MV-4-11 (cell line): ENCODE measurements around the gene MYO1E.

Experiments used
- DNase-seq: peaks from one replicate; lab custom pipeline; 2025; lab: John Stamatoyannopoulos, UW

Gene MYO1E

DNA sequence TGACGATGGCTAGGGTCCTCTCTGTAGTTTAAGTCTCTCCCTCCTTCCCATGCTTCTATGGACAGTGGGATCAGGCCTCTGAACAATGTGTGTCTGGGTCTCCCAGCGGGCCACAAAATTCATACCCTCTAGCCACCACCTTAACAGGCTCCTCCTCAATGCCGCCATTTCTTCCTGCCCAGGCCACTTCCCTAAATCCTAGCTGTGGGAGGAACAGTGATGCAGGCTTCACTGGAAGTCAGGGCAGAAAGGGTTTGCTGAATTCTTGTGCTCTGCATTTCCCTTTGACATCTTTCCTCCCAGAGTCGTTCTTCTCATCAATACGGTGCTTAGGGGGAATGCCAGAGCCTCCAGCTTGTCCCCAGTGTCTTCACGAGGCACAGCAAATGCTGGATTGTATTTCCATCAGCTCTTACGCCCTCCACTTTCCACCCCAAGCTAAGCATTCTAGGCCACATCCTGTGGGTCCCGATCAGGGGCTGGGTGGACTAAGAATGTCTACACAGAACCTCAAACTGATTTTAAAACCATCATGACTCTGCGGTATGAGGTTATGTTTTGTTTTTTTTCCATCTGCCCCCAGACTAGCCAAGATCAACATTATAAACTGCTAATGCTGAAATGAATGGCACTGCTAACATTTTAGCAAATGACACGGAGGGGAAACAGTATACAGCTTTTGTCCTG is 177.9 kb downstream of the MYO1E start:
- no peak for DNase-seq

DNA sequence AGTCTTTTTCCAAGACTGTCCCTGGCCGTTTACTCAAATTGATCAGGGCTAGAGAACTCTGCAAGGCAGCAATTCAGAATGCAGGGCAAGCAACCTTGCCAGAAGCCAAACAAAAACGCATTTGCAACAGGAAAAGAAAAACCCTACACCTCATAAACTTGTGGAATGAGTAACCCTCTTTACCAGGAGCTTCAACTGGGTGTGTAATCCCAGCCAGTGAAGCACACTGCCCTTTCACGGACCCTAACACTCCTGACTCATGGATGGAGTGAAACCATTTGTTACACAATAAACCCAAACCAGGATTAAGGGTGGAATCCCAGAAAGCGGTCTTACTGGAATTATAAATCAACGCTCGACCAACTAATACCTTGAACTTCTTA is 180.8 kb downstream of the MYO1E start:
- peak; percentile 9 for DNase-seq

DNA sequence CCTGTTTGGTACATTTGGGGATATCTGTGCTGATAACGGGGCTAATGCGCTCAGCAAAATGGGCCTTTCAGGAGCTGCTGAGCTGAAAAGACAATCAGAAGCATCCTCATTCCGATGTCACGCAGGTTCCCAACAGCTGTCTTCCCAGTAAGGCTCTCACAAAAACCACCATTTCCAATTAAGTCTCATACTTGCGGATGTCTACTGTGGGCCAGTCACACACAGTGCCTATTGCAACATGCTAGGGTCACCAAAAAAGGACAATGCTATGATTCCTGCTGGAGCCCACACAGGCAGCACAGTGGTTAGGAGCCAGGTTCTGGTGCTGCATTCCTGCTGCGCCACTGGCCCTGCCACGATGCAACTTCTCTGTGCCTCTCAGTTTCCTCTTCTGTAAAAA is 182.4 kb downstream of the MYO1E start:
- DNase-seq = no peak

DNA sequence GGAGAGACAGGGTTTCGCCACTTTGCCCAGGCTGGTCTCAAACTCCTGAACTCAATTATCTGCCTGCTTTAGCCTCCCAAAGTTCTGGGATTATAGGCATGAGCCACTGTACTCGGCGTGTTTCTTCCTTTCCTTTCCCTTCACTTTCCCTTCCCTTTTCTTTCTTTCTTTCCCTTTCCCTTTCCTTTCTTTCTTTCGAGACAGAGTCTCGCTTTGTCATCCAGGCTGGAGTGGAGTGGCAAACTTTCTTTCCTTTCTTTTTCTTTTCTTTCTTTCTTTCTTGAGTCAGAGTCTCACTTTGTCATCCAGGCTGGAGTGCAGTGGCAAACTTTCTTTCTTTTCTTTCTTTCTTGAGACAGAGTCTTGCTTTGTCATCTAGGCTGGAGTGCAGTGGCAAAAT is 183.4 kb downstream of the MYO1E start:
- no peak for DNase-seq

DNA sequence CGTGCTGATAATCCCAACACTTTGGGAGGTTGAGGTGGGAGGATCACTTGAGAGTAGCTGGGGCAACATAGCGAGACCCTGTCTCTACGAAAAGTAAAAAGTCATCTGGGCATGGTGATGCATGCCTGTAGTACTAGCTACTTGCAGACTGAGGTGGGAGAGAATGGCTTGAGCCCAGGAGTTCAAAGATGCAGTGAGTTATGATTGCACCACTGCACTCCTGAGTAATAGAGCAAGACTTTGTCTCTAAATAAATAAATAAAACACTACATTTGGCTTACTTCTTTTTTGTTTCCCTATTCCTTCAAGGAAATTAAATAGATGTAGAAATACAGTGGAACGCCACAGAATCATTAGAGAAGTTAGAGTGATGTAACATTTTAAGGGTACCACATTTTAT is 186.2 kb downstream of the MYO1E start:
- DNase-seq = no peak

DNA sequence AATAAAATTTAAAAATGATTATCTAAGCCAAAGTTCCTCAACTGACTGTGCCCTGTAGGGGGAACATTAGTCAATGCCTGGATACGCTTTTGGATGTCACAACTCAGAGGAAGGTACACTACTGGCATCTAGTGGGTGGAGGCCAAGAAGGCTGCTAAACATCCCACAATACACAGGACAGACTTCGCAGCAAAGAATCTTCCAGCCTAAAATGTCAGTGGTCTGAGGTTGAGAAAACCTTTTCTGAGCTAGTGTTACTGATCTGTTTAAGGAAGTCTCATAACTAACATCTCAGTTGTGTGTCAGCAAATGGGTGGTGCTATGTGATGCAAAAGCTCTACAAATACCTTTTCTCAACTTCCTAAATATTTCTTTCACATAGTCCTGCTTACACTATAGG is 186.9 kb downstream of the MYO1E start:
- DNase-seq = peak; percentile 80

DNA sequence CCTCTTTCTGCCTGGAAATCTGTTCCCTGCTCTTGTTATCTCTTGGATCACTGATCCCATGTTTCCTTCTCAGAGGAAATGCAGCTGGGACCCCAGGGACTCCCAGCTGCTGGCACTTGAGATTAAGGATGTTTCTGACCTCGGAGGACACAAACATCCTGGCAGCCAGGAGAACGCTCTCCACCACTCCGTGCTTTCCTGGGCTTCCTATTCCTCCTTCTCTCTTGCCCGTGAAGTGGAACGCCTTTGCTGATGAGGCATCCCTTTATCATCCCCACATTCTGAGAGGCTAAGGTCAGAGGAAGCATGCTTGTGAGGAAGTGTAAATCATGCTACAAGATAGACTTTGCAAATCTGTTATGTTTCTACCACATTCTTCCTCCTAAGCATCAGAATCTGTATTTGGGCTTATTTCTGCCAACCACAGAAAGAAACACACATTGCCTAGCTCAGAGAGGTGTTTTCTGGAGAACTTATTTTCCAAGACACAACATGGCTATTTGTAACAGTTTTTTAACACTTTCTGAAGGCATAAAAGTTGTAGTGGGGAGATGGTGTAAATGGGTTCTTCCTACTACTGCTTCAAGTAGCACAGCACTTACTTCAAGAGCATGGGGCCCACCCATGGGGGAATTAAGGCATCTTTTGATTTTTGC is 191.6 kb downstream of the MYO1E start:
- DNase-seq = peak; percentile 20

DNA sequence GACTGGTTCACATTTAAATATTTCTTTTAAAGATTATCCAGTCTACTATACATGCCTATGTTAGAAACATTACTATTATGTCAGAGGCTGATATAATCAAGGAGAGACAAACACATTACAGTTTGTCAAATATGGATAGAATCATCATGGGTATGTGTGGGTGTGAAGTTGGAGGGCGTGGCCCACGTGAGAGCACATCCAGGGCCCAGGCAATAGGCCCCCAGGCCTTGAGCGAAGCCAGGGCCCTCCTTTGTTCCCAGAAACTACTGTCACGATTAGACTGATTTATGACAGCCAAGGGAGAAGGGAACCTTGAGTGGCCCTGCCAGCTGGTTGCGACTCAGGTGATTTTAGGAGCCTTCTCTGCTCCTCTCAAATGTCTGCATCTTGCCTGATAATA is 193.0 kb downstream of the MYO1E start:
- no peak for DNase-seq

DNA sequence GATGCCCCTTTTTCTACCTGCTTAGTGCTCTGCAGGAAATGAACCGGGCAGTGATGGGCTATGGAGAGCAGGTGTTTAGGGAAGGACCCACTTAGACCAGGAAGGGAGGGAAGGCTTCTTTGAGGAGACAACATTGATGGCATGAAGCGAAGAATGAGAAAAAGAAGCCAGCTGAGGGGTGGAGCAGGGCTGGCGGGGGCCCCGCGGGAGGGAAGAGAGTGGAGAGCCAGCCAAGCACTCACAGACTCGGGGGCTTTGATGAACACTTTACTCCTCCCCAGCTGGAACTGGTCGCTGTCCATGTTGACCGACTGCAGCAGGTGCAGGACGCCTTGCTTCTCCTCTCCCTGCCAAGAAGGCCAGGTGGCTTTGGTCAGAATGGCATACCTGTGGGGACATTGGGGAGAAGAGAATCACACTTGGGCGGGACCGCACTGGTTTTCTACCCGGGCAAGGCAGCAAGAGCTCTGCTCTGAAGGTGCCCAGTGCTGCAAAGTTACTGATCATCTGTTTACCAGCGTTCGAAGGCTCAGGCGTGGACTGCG is 194.4 kb downstream of the MYO1E start:
- DNase-seq = no peak

DNA sequence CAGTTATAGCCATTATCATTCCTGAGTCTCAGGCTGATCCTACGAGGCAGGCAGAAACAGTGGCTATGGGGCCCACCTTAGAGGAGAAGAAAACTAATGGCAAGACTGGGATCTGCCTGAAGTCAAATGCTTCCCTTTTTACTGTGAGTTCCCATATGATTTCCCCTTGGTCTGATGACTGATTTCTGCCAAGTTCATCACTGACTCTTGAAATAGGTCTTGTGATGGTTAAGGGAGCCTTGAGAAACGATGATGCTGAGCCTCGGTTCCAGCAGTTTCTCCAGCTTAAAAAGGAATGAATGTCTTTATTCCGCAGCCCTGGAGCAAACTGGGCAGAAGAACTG is 195.4 kb downstream of the MYO1E start:
- peak; percentile 49 for DNase-seq

DNA sequence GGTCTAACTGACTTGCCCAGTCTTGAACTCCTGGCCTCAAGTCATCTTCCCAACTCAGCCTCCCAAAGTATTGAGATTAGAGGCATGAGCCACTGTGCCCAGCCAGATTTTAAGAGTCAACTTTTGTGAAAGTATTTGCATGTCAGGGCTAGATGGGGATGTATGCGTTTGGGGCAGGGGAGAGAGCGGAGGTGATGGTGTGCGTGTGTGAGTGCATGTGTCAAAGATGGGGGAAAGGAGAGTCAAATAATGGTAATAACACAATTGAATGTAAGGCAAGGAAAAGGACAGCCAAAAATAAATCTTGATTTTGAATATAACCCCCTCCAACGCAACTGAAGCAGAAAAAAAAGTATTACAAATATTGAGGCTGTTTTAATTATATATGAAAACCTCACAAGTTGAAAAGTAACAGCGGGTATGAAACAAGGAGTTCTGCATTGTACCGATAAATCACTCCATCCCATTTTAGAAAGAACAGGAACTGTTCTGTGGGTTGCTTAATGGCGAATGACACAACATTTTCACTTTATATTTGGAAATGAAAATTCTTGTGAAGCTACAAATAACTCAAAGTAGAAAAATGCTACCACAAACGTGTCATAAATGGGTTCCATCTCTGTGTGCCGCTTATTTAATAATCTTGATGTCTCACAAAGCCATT is 195.9 kb downstream of the MYO1E start:
- peak; percentile 74 for DNase-seq

DNA sequence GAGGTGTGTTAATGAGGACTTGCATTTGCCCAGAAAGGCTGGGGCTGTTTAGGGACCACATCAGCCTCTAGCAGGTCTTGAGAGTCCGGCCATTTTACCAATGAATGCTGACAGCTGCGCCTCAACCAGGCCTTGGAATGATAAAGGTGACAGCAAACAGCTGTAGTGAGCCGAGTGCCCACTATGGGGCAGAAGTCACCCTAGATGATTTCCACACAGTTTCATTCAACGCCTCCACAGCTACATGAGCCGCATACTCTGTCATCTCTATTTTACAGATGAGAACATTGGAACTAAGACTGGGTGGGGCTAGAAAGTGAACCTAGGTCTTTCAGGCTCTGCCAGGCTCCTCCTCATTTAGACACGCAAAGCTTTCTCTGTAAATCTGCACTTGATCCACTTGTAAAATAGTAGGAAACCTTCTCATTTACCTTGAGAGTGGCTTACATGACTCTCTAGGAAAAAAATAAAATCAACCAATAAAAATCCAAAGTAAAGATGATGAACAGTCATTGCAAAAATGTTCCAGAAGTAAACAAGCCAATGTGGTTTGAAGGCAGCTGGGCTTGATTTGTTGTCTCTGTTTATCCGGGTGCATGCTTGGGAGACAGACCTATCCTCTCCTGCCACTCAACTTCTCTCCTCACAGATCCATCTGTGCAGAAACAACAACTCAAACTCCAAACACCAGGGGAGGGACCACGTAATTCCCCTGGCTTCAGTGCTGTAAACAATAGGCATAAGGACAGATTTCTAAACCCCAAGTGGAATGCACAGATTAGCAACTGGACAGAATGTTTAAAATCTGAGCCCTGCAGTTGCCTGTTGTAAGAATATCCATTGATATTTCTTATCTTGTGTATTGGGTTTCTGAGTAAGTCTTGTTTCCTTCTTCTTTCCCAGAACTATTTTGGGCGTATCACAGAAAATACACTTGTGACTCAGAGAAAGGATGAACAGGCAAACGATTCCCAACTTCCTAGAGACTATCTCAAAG is 197.5 kb downstream of the MYO1E start:
- peak; percentile 57 for DNase-seq

DNA sequence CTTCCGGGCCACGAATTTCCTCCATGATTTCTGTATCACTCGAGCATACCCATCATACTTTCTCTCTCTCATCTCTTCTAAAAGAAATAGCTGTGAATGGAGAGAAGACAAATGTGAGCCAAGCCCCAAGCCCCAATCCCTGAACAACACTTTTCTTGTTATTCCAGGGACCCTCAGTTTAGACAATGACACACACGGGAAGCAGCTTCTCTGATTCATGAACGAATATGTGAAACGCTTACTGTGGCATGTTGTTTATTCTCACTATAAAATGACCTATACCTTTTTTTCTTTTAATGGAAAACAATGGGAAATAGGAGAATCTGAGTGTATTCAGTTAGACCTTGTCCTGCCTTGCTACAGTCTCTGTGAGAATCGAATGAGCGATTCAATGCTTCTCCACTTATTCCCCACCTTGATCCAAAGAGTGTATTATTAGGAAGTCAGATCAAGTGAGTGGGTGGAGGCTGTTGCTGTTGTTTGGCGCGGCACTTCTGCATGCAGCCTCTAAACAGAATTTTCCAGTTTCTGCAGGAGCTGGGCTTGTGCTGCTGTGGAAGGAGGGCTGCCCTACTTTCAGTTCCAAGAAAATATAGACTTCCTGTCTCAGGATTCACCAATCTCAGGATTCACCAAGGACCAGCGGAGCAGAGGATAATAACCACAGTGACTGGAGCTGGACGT is 198.4 kb downstream of the MYO1E start:
- no peak for DNase-seq

DNA sequence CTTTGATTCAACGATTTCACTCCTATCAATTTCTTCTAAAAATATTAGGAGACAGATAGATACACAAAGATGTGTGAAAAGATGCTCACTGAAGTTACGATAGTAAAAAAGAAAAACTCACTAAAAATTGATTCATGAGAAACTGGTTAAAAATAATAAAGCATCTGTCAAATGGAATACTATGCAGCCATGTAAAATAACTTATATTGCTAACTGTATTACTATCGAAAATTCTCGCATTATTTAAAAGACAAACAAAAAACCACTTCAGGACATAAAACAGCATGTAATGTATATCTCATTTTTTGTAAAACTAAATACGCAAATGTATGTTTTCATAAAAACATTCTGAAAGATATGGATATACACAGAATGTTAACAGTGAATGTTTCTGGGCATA is 199.5 kb downstream of the MYO1E start:
- no peak for DNase-seq

DNA sequence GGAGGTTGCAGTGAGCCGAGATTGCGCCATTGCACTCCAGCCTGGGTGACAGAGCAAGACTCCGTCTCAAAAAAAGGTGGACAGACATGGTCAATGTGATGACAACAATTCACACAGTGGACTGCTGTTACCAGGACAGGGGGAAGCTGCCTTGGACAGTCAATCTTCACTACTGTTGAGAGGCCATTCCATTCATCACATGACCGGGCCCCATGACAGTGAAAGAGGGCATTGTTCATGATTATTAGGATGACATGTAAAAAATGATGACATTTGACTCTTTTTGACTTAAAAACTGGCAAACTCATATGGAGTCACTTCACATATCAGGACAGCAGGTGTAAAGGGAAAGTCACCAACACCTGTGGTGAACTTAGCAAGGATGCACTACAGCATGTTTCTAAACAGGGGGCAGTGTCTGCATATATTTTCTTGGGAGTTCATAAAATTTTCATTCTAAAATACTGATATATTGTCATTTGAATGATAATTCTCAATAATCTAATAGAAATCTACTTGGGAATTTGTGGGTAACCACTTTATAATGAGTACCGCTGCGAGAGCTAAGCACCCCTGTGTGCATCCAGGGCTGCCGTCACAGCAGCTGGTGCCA is 200.3 kb downstream of the MYO1E start:
- no peak for DNase-seq

DNA sequence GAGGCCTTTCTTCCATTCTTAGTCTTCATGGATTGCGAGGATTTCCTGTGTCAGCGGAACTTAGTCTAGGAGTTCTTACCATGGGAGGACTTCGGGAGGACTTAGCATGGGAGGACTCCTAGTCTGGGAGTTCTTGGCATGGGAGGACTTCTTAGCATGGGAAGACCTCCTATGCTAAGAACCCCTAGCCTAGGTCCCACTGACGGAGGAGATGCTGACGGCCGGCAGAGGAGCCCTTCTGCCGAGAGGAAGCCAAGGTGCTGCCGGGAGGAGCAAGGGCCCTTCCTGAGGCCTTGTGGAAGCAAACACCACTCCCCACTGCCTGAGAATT is 201.6 kb downstream of the MYO1E start:
- no peak for DNase-seq

DNA sequence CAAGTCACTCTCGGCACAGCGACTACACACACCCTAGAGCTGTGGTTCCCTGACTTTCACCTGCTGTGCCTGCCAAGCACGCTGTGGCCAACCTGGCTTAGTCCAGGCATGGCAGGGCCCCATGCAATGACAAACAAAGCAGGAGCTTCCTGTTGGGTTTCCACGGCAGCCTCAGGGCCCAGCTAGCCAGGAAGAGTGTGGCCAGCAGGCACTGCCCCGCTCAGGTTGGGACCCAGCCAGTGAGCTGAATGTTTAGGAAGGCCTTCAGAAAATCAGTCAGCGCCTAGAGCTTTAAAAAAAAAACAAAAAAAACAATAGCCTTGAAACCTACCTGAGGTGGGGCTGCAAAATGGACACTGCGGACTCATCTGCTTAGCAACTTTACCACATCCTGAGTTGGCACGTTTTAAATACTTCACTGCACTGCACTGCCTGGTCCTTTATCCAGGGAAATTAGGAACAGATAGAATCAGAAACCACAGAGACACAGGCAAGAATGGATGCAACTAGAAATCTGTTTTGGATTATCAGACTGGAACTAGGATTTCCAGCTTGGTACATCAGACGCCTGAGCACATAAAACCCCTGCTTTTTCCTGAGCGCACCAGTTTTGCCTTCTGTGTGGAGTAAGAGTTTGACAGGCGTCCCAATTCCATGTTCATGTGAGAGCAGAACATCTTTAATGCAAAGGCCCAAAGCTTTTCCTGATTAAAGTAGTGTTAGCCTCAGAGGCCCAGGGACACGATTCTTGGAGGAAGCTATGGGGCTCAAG is 202.2 kb downstream of the MYO1E start:
- no peak for DNase-seq

DNA sequence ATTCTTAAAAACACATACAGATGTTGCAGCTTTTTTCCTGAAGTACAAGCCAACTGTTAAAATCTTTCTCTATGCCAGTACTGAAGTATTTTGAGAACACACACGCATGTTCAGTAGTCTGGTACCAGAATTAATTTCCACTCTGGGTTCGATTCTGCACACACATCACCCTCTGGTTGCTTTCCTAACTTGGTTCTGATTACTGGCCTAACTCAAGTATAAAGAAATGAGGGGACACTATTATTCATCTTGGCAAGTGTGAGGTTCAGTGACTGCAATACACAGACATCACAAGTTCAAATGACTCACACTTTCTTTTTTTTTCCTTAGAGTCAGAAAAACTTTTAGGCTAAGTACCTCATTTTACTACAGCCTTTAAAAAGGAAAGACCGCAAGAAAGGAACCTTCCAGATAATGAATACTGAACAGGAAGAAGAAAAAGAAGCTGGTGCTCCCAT is 203.4 kb downstream of the MYO1E start:
- peak; percentile 85 for DNase-seq

DNA sequence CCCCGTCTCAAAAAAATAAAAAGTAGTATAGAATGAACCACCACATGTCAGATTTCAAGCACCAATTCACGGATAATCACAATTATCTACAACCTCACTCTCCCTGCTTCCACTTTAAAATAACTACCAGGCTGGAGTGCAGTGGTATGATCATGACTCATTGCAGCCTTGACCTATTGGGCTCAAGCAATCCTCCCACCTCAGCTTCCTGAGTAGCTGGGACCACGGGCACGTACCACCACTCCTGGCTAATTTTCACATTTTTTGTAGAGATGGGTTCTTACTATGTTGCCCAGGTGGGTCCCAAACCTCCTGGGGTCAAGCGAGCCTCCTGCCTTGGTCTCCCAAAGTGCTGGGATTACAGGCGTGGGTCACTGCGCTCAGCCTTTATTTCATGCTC is 204.1 kb downstream of the MYO1E start:
- no peak for DNase-seq

DNA sequence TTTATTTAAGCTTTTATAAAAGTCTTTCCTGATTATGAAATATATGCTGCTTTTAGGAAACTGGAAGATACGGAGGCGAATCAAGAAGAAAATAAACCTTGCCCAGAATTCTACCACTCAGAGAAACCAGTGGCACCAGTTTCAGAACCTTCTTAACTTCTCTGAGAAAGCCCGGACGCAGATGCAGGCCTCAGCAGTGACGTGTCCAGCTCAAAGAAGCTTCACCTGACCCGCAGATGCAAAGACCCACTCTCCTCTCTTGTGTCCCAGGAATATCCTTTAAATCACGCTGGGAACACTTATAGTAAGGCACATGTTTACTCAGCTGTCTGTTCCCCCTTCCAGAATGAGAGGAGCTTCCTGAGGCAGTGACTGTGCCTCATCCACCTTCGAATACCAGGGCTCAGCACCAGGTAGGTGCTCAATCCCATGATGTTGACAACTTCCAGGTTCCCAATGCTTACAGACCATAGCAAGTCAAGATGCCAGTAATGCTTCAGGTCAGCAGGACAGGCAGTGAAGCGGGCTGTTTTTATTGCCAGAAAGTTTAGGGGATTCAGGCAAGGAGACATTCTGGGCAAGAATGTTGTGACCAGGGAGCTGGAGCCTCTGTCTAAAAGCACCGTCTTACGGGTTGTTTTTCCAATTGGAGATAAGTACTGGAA is 205.9 kb downstream of the MYO1E start:
- no peak for DNase-seq
